T47D (cell line): ENCODE measurements around the gene PPP1R9B.

Experiments
- DNase-seq, 2 experiments: peaks; one replicate each; pipeline versions ENCODE4 v3.0.0 to v3.0.0-alpha.2; 2011 to 2012; ENCODE audit warnings: low read depth in 1 of 2, low spot score in 1 of 2
- JUND ChIP-seq: IDR thresholded peaks from 2 replicates; pipeline ENCODE4 v1.6.1; 2012; ENCODE audit warnings: low read depth
- in situ Hi-C: cut with HindIII; loops from 2 replicates; pipeline ENCODE4 v1.10.0; 2016; ENCODE audit warnings: low sequenced_read_pairs, low pct_unique_long_range_greater_than_20kb

The PPP1R9B gene

GRCh38 chr17:50191359-50192143 is 41.1 kb upstream of the PPP1R9B start:
- no peak for DNase-seq
- in situ Hi-C loops: no loop called here
- TF ChIP-seq JUND: no peak

DNA sequence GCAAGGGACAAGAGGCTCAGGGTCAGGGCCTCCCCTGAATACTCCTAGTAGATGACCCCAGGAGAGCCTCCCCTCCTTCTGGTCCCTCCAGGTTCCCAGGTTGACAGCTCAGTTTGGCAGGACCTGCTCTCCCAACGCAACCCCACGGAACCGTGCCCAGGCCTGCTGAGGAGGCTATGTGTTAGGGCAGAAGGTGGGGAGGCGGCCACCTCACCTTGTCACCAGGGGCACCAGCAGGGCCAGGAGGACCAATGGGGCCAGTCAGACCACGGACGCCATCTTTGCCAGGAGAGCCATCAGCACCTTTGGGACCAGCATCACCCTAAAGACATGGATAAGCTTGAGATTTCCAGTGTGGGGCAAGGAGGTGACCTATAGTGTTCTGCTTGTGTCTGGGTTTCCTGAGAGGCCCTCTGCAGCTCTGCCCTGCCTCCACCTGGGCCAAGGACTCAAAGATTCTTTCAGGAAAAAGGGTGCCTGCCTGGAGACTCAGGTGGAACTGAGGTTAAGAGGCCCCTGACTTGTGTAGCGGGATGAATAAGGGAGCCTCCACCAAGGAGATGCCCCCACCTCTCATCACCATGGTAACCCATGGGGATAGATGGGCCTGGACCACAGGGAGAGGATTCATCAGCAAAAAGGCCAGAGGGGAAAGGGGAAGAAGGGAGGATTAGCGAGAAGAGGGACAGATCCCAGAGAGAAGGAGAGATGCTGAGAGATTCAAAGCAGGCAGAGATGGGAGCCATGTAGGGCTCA is 40.3 kb upstream of the PPP1R9B start:
- DNase-seq: no peak
- no peak for TF ChIP-seq JUND
- in situ Hi-C loops: no loop called here

- in situ Hi-C loops: no loop called here
- no peak for DNase-seq
- no peak for TF ChIP-seq JUND
Measured at GRCh38 chr17:50190293-50190602, 39.8 kb upstream of the PPP1R9B start.

DNA sequence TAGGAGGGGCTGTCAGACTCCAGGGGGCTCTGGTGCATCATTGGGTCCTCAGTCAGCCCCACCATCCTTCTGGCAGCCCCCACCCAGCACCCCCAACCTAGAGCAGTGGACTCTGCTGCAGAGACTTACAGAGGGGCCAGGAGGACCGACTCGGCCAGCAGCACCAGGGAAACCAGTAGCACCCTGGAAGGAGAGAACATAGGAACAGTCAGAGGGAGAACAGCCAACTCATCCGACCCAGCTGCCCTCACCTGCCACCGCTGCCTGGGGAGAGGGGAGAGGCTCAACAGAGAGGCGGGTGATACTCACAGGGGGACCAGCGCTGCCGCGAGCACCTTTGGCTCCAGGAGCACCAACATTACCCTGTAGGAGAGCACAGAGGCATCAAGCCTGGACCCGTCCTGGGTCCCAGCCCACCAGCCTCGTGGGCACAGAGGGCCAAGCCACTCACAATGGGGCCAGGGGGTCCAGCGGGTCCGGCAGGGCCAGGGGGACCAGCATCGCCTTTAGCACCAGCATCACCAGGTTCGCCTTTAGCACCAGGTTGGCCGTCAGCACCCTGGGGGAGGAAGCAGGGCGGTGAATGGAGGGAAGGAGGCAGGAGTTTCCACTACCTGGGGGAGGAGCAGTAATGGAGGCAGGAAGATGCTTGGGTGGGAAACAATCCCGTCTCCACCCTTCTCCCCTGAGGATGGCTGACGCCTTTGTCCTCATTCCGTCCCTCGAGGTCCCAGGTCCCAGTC is 39.2 kb upstream of the PPP1R9B start:
- no peak for TF ChIP-seq JUND
- DNase-seq: no peak
- in situ Hi-C loops: no loop called here

GRCh38 chr17:50188921-50189549 is 38.6 kb upstream of the PPP1R9B start:
- no peak for DNase-seq
- no peak for TF ChIP-seq JUND
- in situ Hi-C loops: no loop called here

DNA sequence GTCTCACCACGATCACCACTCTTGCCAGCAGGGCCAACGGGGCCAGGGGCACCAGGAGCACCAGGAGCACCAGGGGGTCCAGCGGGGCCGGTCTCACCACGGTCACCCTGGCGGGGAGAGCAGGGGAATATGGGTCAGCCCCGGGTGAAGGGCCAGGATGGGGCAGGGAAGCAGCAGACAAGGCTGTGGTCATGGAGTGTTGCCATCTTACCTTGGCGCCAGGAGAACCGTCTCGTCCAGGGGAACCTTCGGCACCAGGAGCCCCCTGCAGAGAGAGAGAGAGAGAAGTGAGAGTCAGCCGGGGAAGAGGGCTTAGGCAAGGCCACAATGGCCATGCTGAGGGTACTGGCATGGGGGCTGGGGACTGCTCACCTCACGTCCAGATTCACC is 38.0 kb upstream of the PPP1R9B start:
- no peak for DNase-seq
- no peak for TF ChIP-seq JUND
- in situ Hi-C loops: no loop called here

GRCh38 chr17:50187751-50188530 is 37.5 kb upstream of the PPP1R9B start:
- in situ Hi-C loops: no loop called here
- DNase-seq: no peak
- TF ChIP-seq JUND: no peak

GRCh38 chr17:50187394-50187725 is 36.9 kb upstream of the PPP1R9B start:
- in situ Hi-C loops: no loop called here
- DNase-seq: no peak
- no peak for TF ChIP-seq JUND

GRCh38 chr17:50186661-50187393 is 36.4 kb upstream of the PPP1R9B start:
- in situ Hi-C loops: no loop called here
- TF ChIP-seq JUND: no peak
- no peak for DNase-seq

- no peak for TF ChIP-seq JUND
- in situ Hi-C loops: no loop called here
- no peak for DNase-seq
Measured at GRCh38 chr17:50185631-50186471, 35.4 kb upstream of the PPP1R9B start.
